Right lobe of liver (tissue), 6 donors: ENCODE data around the gene LMNTD1. TPM values are rescaled to one million over a fixed set of nuclear protein-coding genes. Genes with fewer than 3 reads are reported as not detected.
"Not testable (repeated sequence)": the region's sequence is repeated elsewhere in the genome, so short reads cannot be mapped to it uniquely, and the experiment has no call there.

Experiments used
- ATAC-seq, 4 donors: fragments of 200-7000 bp; cut with Tn5 transposase; one replicate each; pipeline ENCODE4 v1.9.1; 2020; ENCODE audit warnings: mild to moderate bottlenecking in 4 of 4, moderate library complexity in 4 of 4
- DNase-seq, 3 donors: peaks; one replicate each; pipeline ENCODE4 v3.0.0-alpha.2; 2020
- H3K27ac ChIP-seq, 3 donors: fragments of 200-600 bp; one replicate each; pipeline ENCODE4 v1.8.0; 2022
- H3K27me3 ChIP-seq, 2 donors: fragments of 200-600 bp; one replicate each; pipeline ENCODE4 v1.8.0; 2022
- H3K36me3 ChIP-seq, 4 donors: fragments of 200-600 bp; sonication (generic) in 1 of 4; one replicate each; pipeline versions ENCODE4 v1.5.1 to v1.8.0; 2017 to 2022; ENCODE audit warnings: control low read depth in 1 of 4
- H3K4me1 ChIP-seq, 4 donors: fragments of 200-600 bp; sonication (generic) in 1 of 4; one replicate each; pipeline versions ENCODE4 v1.5.1 to v1.8.0; 2017 to 2022; ENCODE audit warnings: control low read depth in 1 of 4
- H3K4me3 ChIP-seq, 3 donors: fragments of 200-600 bp; one replicate each; pipeline ENCODE4 v1.8.0; 2022
- H3K9me3 ChIP-seq, 4 donors: fragments of 200-600 bp; sonication (generic) in 1 of 4; one replicate each; pipeline versions ENCODE4 v1.5.1 to v1.8.0; 2017 to 2022; ENCODE audit warnings: control low read depth in 1 of 4
- POLR2A ChIP-seq: fragments of 450-650 bp; IDR thresholded peaks from one replicate; pipeline ENCODE4 v1.6.1; 2017; ENCODE audit warnings: antibody characterized with exemption, mild to moderate bottlenecking
- WGBS: methylation state at CpG from one replicate; pipeline ENCODE4 v1.1.6; 2018; ENCODE audit warnings: low coverage, low lambda C conversion rate; ENCODE audit not compliant: insufficient coverage; ENCODE audit errors: missing lambda C conversion rate; 5-methylcytosine and 5-hydroxymethylcytosine counted together
- intact Hi-C, 2 donors: fragments of 100-400 bp; cut with DNase I; formaldehyde crosslinking; loops; one replicate each; pipeline versions ENCODE4 v1.11.2 to v1.14.1; 2022
- total RNA-seq, 6 experiments: library from RNA; depleted of rRNA in 2 of 6; stranded (reverse); fragments of >200 nt in 2 of 6; fragmentation: NEBNext Ultra II Directional in 3 of 6; extraction: Animal tissue kit (Norgen Biotek cat#: 25700) in 3 of 6; gene quantifications; one replicate each; pipeline versions ENCODE4 v1.1.0 to v1.2.4, GENCODE V29; 2016 to 2023
- TF ChIP-seq, protein P1 (sequence below), 4 donors: fragments of 200-600 bp in 3 of 4; fragments of 450-650 bp in 1 of 4; IDR thresholded peaks; one replicate each; pipeline versions ENCODE4 v1.5.1 to v1.8.0; 2016 to 2022; ENCODE audit warnings: antibody characterized with exemption in 4 of 4, mild to moderate bottlenecking in 2 of 4
- donor health status: DM: no; HTN: yes; CAD: no.
- donor health status: DM: no; HTN: no; CAD: no.
- donor health status: DM: no; HTN: no; CAD: no.
- donor health status: DM: no; HTN: yes; CAD: no.
- donor health status: DM: no; HTN: yes; CAD: no.

LMNTD1 gene
- total RNA-seq, 6 experiments from 2014 or later, result not detected

DNA sequence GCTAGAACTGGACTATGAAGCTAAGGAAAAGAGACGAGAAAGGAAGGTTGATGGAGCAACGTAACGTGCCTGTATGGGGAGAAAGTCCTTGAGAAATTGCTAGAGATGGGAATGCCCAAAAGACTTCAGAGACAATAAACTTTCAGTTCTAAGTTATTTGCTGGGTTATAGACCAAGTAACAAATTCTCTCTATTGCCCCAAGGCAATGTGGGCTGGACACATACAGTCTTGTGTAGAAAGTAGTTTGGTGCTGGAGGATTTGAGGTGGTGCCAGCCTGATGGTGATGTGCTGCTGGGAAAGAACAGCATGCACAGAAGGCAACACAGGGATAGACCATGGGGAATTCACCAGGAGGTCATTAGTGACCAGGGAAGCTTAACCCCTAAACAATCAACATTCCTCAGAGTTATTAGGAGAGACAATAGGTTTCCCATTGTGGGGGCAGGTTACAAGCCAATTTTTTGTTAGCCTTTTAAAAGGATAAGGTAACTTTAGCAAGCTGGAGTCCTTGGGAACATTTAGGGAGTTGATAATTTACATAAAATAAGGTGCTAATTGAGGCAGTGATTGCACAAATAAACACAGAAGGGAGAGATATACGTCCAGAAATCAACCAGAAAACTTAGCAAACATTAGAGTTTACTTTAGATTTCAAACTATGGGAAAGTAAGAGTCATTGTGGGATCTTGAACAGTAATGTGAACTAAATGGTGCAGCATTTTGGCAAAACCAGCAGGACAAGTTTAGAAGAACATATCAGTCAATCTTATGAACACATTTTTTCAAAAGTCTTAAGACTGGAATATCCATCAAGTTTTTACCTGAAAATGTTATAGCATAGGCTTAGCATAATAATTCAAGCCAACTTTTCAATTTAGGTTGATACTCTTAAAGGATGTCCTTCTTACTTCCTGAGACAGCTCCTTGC, 61.4 kb downstream of the LMNTD1 start:
- TF ChIP-seq, protein P1, sequence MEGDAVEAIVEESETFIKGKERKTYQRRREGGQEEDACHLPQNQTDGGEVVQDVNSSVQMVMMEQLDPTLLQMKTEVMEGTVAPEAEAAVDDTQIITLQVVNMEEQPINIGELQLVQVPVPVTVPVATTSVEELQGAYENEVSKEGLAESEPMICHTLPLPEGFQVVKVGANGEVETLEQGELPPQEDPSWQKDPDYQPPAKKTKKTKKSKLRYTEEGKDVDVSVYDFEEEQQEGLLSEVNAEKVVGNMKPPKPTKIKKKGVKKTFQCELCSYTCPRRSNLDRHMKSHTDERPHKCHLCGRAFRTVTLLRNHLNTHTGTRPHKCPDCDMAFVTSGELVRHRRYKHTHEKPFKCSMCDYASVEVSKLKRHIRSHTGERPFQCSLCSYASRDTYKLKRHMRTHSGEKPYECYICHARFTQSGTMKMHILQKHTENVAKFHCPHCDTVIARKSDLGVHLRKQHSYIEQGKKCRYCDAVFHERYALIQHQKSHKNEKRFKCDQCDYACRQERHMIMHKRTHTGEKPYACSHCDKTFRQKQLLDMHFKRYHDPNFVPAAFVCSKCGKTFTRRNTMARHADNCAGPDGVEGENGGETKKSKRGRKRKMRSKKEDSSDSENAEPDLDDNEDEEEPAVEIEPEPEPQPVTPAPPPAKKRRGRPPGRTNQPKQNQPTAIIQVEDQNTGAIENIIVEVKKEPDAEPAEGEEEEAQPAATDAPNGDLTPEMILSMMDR (IDR thresholded peaks at IDR 0.05), result no peak
- no peaks in the 10 kb centered on the region for H3K36me3 ChIP-seq
- no peak overlapping the region for H3K4me3 ChIP-seq
- no peaks in the 10 kb centered on the region for H3K27me3 ChIP-seq
- intact Hi-C loops, result no loop called here
- H3K4me1 ChIP-seq, result no peaks in the 10 kb centered on the region
- H3K27ac ChIP-seq, result no peak overlapping the region
- H3K9me3 ChIP-seq, result no peaks in the 10 kb centered on the region
- WGBS, result 70% methylated on average over 4 of the region's 4 CpGs
- no peak for ATAC-seq
- no peak for DNase-seq

DNA sequence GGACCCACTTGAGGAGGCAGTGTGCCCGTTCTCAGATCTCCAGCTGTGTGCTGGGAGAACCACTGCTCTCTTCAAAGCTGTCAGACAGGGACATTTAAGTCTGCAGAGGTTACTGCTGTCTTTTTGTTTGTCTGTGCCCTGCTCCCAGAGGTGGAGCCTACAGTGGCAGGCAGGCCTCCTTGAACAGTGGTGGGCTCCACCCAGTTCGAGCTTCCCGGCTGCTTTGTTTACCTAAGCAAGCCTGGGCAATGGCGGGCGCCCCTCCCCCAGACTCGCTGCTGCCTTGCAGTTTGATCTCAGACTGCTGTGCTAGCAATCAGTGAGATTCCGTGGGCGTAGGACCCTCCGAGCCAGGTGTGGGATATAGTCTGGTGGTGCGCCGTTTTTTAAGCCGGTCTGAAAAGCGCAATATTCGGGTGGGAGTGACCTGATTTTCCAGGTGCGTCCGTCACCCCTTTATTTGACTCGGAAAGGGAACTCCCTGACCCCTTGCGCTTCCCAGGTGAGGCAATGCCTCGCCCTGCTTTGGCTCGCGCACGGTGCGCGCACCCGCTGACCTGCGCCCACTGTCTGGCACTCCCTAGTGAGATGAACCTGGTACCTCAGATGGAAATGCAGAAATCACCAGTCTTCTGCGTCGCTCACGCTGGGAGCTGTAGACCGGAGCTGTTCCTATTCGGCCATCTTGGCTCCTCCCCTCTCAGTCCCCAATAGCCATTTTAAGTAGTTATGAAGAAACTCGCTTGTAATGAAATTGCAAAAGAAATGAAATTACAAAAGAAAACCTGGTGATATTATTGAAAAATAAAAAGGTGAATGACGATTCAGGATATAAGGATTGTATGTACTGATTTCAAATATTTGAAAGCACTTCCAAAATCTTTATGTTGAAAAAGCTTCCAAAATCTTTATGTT, 63.9 kb downstream of the LMNTD1 start:
- DNase-seq, H3K36me3 ChIP-seq, H3K27me3 ChIP-seq, H3K27ac ChIP-seq, H3K9me3 ChIP-seq, ATAC-seq, H3K4me1 ChIP-seq, H3K4me3 ChIP-seq, intact Hi-C loops: not testable (repeated sequence)
- WGBS, result 84% methylated on average over 8 of the region's 33 CpGs

DNA sequence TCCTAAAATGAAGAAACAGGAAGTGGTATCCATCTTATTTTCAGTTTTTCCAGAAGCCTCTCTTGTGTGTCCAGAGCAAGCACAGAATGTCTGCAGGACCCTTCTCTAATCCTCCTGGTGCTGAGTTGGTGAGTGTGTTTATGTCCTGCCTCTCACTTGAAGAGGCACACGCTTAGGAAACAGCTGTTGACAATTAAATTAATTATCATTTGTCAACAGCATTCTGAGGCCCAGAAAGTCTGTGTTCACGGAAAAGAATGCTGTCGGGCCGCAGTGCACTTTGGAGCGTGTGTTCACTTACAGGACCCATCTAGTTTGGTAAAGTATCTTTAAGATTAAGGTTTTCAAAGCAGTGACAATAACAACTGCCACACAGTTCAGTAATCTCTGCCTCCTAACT, 70.5 kb downstream of the LMNTD1 start:
- no peak for TF ChIP-seq POLR2A
- TF ChIP-seq, protein P1 (IDR thresholded peaks at IDR 0.05), result no peak
- WGBS, result 58% methylated on average over 5 of the region's 5 CpGs
- H3K27me3 ChIP-seq, result no peaks in the 10 kb centered on the region

DNA sequence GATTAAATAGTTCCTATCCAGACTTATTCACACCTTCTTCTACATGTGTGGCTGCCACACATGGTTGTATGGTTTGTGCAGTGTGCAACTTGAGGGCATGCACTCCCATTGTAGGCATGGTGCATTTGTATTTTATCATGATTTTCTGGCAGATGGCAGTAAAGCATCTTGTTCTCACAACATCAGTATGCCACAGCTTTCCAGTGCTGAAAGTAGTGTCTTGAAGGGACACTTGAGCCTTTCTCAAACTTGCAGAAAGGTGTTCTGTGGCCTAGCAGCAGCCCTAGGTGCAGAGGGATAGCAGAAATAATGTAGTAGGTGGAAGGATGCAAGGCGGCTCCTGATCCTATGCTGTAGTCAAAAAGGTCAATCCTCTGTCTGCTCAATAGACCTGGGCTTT, 72.9 kb downstream of the LMNTD1 start:
- no peak for TF ChIP-seq POLR2A
- TF ChIP-seq, protein P1 (IDR thresholded peaks at IDR 0.05), result no peak
- ATAC-seq (no peak), DNase-seq (no peak)
- intact Hi-C loops, result no loop called here
- no peaks in the 10 kb centered on the region for H3K9me3 ChIP-seq
- H3K27ac ChIP-seq, result no peak overlapping the region
- 80% methylated on average over 1 of the region's 1 CpG for WGBS
- H3K27me3 ChIP-seq, result no peaks in the 10 kb centered on the region
- no peaks in the 10 kb centered on the region for H3K36me3 ChIP-seq
- no peaks in the 10 kb centered on the region for H3K4me1 ChIP-seq
- no peak overlapping the region for H3K4me3 ChIP-seq

More for the DNA sequence above, 70.5 kb downstream of the LMNTD1 start:
- ATAC-seq (no peak), DNase-seq (no peak)
- Histone ChIP-seq H3K27ac (no peak overlapping the region), H3K4me3 (no peak overlapping the region), H3K36me3 (no peaks in the 10 kb centered on the region), H3K9me3 (no peaks in the 10 kb centered on the region), H3K4me1 (no peaks in the 10 kb centered on the region)
- intact Hi-C loops, result no loop called here

DNA sequence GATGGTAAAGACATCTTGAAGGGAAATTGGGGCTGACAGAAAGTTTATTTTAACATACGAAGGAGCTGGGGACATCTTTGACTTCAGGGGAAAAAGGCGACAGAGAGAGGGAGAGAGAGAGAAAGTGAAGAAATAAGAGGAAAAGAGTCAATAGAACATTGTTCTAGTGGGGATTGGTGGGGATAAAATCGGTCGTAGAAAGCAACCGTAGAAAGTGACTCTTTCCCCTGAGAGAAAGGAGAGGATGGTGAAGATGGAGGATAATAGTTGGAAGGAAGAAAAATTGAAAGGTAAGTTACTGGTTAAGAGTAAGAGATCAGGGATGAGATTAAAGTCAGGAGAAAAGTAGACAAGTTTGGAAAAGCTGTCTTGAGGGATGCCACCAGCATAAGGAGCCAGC, 75.9 kb downstream of the LMNTD1 start:
- no peaks in the 10 kb centered on the region for H3K4me1 ChIP-seq
- H3K4me3 ChIP-seq, result no peak overlapping the region
- intact Hi-C loops, result no loop called here
- WGBS, result 83% methylated on average over 5 of the region's 5 CpGs
- H3K27me3 ChIP-seq, result no peaks in the 10 kb centered on the region
- H3K27ac ChIP-seq, result no peak overlapping the region
- TF ChIP-seq, protein P1 (IDR thresholded peaks at IDR 0.05), result no peak
- TF ChIP-seq POLR2A, result no peak
- no peak for DNase-seq
- no peaks in the 10 kb centered on the region for H3K36me3 ChIP-seq
- no peak for ATAC-seq
- no peaks in the 10 kb centered on the region for H3K9me3 ChIP-seq
